ENCODE results near the gene ATP5MC2.

- TF ChIP-seq POLR2A (IDR thresholded peaks at IDR 0.05; ENCODE audit: low read length) (no peak), GATA1 (IDR thresholded peaks at IDR 0.05; ENCODE audit: low read depth, low read length) (no peak)
These were observed 7.6 kb upstream of the ATP5MC2 start for GRCh38 chr12:53683494-53683893.

All from erythroblast (primary cell).